GM20431 (cell line): ENCODE data around the gene NETO2.

ENCODE experiments used
- in situ Hi-C: fragments of 300-500 bp; cut with MseI, MboI; formaldehyde crosslinking; loops from one replicate; pipeline ENCODE4 v1.15.0; 2020; ENCODE audit warnings: low sequenced_read_pairs; ENCODE audit not compliant: unreplicated experiment

The NETO2 gene

DNA sequence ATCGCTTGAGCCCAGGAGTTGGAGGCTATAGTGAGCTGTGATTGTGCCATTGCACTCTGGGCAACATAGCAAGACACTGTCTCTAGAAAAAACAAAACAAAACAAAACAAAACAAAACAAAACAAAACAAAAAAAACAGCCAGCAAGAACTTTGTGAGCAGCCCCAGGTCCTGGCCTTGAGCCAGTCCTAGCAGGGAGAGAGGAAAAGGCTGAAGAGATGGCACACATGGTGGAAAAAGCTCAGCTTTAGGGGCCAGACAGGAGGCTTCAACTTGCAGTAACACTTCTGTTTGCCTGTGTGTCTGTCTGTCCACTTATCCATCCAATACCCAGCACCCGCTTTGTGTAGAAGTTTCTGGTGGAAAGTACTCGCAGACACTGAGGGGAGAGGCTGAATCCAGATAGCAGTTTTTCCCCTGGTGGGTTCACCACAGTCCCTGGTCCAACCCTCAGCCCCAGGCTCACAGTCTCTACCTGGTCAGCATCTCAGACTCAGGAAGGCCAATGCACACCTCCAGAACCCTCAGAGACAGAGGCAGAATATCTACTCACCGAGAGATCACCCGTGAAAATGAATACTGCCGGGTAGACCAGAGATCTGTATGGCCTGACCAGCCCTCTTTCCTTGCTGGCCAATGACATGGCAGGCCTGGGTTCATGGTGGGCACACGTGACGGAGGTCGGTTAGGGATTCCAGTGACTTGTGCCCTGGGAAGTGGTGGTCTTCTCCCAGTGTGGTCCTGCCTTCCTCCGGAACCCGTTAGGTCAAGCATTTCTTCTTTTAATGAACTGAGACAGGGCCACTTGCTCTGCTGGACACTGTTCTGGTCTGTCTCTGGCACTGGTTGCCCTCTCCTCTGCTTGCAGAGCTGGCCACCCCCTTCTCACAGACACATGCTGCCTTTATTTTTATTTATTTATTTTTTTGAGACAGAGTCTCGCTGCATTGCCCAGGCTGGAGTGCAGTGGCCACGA is 90.8 kb downstream of the NETO2 start:
- in situ Hi-C loops = no loop called here

GRCh38 chr16:47051031-47051430 is 92.7 kb downstream of the NETO2 start:
- in situ Hi-C loops = no loop called here

DNA sequence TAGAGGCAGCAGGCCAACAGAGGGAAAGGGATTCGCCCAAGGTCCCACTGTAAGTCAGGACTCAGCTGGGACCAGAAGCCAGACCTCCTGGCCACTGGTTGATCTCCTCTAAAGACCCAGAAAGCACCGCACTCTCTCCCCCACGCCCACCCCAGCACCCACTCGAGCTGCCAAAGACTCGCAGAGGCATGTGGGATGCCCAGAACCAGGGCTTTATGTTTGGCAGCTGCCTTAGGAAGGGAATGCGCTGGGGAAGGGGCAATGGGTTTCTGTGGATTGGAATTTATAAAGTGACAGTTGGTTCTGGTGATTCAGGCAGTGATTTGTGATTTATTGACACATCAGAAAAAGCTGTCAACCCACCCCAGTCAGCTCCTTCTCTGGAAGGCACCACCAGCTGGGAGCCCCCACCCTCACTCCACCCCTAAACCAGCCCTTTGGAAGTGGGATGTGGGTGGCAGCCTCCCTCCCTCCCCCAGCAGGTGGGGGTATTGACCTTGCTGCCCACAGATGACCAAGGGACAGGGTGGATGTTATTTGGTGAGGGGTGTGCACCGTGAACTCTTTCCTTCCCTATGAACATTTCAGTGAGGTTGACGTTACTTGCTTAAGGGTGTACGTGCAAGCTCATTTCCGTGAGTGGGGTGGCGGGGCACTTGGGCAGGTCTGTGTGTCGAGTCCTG is 93.7 kb downstream of the NETO2 start:
- in situ Hi-C loops = loop anchor here (25.0 kb wide), 1 partner anchor 1112 kb away; the partner anchor contains the start of gene ABCC12

GRCh38 chr16:47047524-47048203 is 96.1 kb downstream of the NETO2 start:
- in situ Hi-C loops = loop anchor here (25.0 kb wide), 1 partner anchor 1115 kb away; the partner anchor contains the start of gene ABCC12

DNA sequence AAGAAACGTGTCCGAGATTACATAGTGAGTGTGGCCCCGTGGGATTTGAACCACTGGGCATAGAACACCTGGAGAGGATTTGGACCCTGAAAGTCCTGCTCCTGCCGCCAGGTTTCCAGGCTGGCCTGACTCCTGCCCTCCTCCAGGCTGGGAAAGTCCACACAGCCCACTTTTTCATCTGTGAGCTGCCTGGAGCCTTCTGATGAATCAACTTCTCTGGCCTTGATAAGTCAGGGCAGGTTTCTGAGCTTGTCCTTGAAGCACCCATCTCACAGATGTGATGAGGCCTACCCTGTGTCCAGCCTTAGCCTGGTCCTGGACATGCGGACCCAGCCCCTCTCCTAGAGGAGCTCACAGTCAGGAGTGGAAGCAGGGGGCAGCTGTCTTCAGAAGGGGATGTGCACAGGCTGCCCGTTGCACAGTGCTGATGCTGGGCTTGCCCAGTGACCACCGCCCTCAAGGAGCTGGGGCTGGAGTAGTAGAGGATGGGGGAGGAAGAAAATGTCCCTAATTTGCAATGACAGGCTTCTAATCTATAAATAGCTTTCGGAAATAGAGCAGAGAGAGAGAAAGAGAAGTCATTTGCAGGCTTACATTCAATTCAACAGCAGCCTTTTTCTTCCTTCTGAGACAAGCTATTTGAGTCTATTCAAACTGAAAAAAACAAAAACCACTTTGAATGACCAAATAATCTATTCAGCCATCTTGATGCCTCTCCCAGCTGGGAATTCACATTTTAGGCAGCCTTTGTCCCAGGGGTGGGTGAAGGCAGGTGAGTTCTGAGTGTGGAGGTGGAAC is 96.8 kb downstream of the NETO2 start:
- in situ Hi-C loops = loop anchor here (25.0 kb wide), 1 partner anchor 1115 kb away; the partner anchor contains the start of gene ABCC12

- in situ Hi-C loops = loop anchor here (25.0 kb wide), 1 partner anchor 1117 kb away; the partner anchor contains the start of gene ABCC12
These were observed 98.3 kb downstream of the NETO2 start for GRCh38 chr16:47045459-47045858.

DNA sequence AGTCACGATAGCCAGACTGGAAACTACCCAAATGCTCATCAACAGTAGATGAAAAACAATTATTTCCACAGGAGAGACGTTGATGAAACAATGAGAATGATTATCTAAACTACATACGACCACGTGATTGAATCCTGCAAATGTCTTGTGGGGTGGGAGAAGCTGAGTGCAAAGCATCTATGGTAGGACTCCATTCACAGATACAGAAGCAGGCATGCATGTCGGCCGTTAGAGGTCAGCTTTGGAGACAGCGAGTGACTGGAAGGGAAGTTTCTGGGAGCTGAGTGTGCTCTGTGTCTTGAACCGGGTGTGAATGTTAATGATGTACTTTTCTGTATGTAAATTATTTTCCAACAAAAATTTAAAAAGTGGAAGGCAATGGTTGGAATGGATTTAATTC is 98.7 kb downstream of the NETO2 start:
- in situ Hi-C loops = loop anchor here (25.0 kb wide), 1 partner anchor 1117 kb away; the partner anchor contains the start of gene ABCC12

DNA sequence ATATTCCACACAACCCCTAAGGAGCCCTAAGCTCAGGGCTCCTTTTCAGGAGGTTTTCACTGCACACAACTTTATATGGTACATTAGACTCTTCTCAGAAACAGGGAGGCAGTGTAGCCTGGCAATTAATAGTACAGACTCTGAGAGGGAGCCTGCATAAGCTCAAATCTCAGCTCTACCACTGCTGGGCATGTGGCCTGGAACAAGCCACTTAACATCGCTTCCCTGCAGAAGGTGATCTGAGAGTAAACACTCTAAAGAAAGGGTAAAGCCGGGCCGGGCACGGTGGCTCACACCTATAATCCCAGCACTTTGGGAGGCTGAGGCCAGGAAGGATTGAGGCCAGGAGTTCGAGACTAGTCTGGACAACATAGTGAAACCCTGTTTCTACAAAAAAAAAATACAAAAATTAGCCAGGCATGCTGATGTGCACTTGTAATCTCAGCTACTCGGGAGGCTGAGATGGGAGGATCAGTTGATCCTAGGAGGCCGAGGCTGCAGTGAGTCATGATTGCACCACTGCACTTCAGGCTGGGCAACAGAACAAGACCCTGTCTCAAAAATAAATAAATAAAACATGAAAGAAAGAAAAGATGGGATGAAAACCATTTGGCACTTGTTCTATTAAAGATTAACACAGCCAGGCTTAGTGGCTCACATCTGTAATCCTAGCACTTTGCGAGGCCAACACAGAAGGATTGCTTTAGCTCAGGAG is 99.6 kb downstream of the NETO2 start:
- in situ Hi-C loops = loop anchor here (25.0 kb wide), 1 partner anchor 1118 kb away; the partner anchor contains the start of gene ABCC12

- in situ Hi-C loops = loop anchor here (25.0 kb wide), 1 partner anchor 1119 kb away; the partner anchor contains the start of gene ABCC12
These were observed 100.5 kb downstream of the NETO2 start for GRCh38 chr16:47043200-47043599.

DNA sequence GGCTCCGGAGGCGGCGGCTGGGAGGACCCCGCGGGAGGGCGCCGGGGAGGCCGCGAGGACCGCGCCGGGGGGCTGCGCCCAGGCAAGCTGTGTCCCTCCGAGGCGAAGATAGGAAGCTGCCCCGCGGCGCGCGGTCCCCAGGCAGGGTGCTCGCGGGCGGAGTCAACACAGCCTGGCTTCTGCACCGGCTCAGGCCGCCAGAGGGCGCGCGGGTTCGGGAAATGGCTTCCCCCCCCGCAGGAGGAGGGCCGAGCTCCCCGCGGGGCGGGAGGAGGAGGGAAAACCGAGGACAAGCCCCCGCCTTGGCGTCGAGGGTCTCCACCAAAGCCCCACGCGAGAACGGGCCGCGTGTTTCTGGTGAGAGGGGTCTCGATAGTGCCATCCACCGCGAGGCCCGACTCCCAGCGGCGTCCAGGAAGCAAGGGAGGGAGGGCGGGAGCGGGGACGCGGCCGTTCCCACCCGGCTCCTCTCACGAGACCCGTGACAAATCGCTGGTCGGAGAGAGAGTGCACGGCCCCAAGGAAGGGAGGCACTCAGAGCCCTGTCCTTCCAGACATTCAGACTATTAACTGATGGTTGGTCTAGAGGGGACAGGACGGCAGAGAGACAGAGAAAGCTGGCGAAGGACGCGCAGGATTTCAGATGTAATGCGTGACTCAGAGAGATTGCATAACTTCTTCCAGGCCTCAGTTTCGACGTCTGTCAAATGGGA is 105.8 kb downstream of the NETO2 start:
- in situ Hi-C loops = loop anchor here (25.0 kb wide), 1 partner anchor 1124 kb away; the partner anchor contains the start of gene ABCC12

GRCh38 chr16:47037396-47037745 is 106.4 kb downstream of the NETO2 start:
- in situ Hi-C loops = loop anchor here (25.0 kb wide), 1 partner anchor 1125 kb away; the partner anchor contains the start of gene ABCC12

- in situ Hi-C loops = loop anchor here (25.0 kb wide), 1 partner anchor 1126 kb away; the partner anchor contains the start of gene ABCC12
These were observed 107.5 kb downstream of the NETO2 start for GRCh38 chr16:47036201-47036600.

GRCh38 chr16:47035436-47035835 is 108.3 kb downstream of the NETO2 start:
- in situ Hi-C loops = loop anchor here (25.0 kb wide), 1 partner anchor 1127 kb away; the partner anchor contains the start of gene ABCC12

- in situ Hi-C loops = loop anchor here (25.0 kb wide), 1 partner anchor 1128 kb away; the partner anchor contains the start of gene ABCC12
These were observed 109.3 kb downstream of the NETO2 start for GRCh38 chr16:47034455-47034854.

- in situ Hi-C loops = loop anchor here (25.0 kb wide), 1 partner anchor 1129 kb away; the partner anchor contains the start of gene ABCC12
These were observed 110.6 kb downstream of the NETO2 start for GRCh38 chr16:47033176-47033575.

- in situ Hi-C loops = loop anchor here (25.0 kb wide), 1 partner anchor 1133 kb away; the partner anchor contains the start of gene ABCC12
These were observed 114.0 kb downstream of the NETO2 start for GRCh38 chr16:47029724-47030123.

DNA sequence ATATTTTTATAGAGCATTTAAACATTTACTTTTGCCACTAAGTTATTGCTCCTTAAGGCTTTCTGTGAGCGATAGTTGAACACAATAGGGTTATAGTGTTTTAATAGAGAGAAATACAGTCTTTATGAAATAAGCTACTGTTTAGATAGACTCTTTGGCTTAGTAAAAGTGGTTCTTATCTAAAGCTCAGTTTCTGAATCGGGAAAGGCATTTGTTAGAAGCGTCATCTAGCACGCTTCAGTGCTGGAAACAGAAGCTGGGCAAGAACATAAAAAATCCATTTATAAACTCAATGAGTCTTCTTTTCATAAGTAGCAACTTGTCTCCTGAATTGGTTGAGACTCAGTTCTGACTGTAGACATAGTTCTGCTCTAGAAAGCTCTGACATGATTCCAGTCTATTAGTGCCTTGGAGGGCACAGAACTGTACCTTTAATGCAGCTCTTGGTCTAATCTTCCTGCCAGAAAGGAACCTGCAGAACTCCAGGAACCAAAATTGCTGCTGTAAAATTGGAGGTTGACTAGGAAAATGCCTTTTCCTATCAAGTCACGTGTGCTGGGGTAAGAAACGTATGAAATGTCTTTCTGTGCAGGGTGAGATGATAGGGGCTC is 114.9 kb downstream of the NETO2 start:
- in situ Hi-C loops = loop anchor here (25.0 kb wide), 1 partner anchor 1133 kb away; the partner anchor contains the start of gene ABCC12
